Spleen (tissue), 11 donors: ENCODE results near the gene MME. TPM values are rescaled to one million over a fixed set of nuclear protein-coding genes. Genes with fewer than 3 reads are reported as not detected.
A peak's percentile ranks its signal among the peaks of the same experiment; 100 is the strongest.

Source experiments
- DNase-seq: peaks from one replicate; pipeline ENCODE4 v3.0.0-alpha.2; 2020
- H3K27ac ChIP-seq, 8 donors: fragments of 200-600 bp; sonication (generic) in 7 of 8; 1 replicate in 4 of 8; 2 replicates in 4 of 8; pipeline versions ENCODE4 v1.5.0 to v1.8.0; 2016 to 2021; ENCODE audit warnings: inconsistent platforms in 4 of 8, mild to moderate bottlenecking in 4 of 8, moderate library complexity in 1 of 8
- H3K27me3 ChIP-seq, 7 donors: fragments of 200-600 bp; sonication (generic) in 6 of 7; replicated peaks in 1 of 7; 1 replicate in 4 of 7; 2 replicates in 3 of 7; pipeline versions ENCODE4 v1.5.0 to v1.8.0; 2016 to 2021; ENCODE audit warnings: inconsistent platforms in 3 of 7, mild to moderate bottlenecking in 1 of 7
- H3K36me3 ChIP-seq, 6 donors: fragments of 200-600 bp; sonication (generic) in 5 of 6; 1 replicate in 4 of 6; 2 replicates in 2 of 6; pipeline versions ENCODE4 v1.5.0 to v1.8.0; 2016 to 2021; ENCODE audit warnings: inconsistent platforms in 2 of 6
- H3K4me1 ChIP-seq, 6 donors: fragments of 200-600 bp; sonication (generic) in 5 of 6; 1 replicate in 3 of 6; 2 replicates in 3 of 6; pipeline versions ENCODE4 v1.5.0 to v1.8.0; 2016 to 2021; ENCODE audit warnings: inconsistent platforms in 3 of 6
- H3K4me3 ChIP-seq, 8 donors: fragments of 200-600 bp; sonication (generic) in 7 of 8; 1 replicate in 4 of 8; 2 replicates in 4 of 8; pipeline versions ENCODE4 v1.5.0 to v1.8.0; 2016 to 2021; ENCODE audit warnings: inconsistent platforms in 4 of 8, mild to moderate bottlenecking in 4 of 8, moderate library complexity in 2 of 8
- H3K9me3 ChIP-seq, 8 donors: fragments of 200-600 bp; sonication (generic) in 7 of 8; 1 replicate in 4 of 8; 2 replicates in 4 of 8; pipeline versions ENCODE4 v1.5.0 to v1.8.0; 2016 to 2021; ENCODE audit warnings: inconsistent platforms in 4 of 8
- CTCF ChIP-seq, 11 experiments: fragments of 200-600 bp in 7 of 11; fragments of 450-650 bp in 4 of 11; sonication (generic) in 4 of 11; IDR thresholded peaks in 8 of 11; conservative IDR thresholded peaks in 3 of 11; 1 replicate in 7 of 11; 2 replicates in 4 of 11; pipeline versions ENCODE4 v1.4.0 to v1.8.0; 2016 to 2021; ENCODE audit warnings: antibody characterized with exemption in 11 of 11, inconsistent platforms in 4 of 11, mild to moderate bottlenecking in 1 of 11
- POLR2A ChIP-seq, 3 donors: fragments of 450-650 bp; IDR thresholded peaks; one replicate each; pipeline ENCODE4 v1.5.1; 2017; ENCODE audit warnings: antibody characterized with exemption in 3 of 3, mild to moderate bottlenecking in 1 of 3
- POLR2AphosphoS5 ChIP-seq, 3 donors: sonication (generic); formaldehyde crosslinking; IDR thresholded peaks; one replicate each; pipeline ENCODE4 v1.5.1; 2017; ENCODE audit warnings: antibody characterized with exemption in 3 of 3
- WGBS, 5 donors: extraction: QIAGEN DNeasy Blood & Tissue Kit in 3 of 5; methylation state at CpG; one replicate each; pipeline versions ENCODE4 v1.1.5 to v1.1.7; 2013 to 2018; 5-methylcytosine and 5-hydroxymethylcytosine counted together
- intact Hi-C: fragments of 100-400 bp; cut with DNase I; formaldehyde crosslinking; loops from one replicate; pipeline ENCODE4 v1.15.0; 2023; ENCODE audit warnings: low total_unique reads
- polyA plus RNA-seq, 3 donors: library from polyadenylated mRNA; stranded (reverse); fragments of 200-250 nt; gene quantifications; one replicate each; pipeline ENCODE4 v1.2.1, GENCODE V29; 2013
- total RNA-seq, 7 donors: library from RNA; depleted of rRNA in 3 of 7; stranded (reverse); fragments of >200 nt in 3 of 7; fragmentation: NEBNext Ultra II Directional in 4 of 7; extraction: Animal tissue kit (Norgen Biotek cat#: 25700) in 4 of 7; gene quantifications; one replicate each; pipeline versions ENCODE4 v1.1.0 to v1.2.1, GENCODE V29; 2016 to 2021
- donor health status: healthy with polysubstance abuse.
- donor health status: DM: no; HTN: no; CAD: no; lungs with moderate emphysema.
- donor health status: DM: no; HTN: no; CAD: no.
- donor health status: Bipolar disorder and iron deficiency.
- donor health status: healthy.
- donor health status: DM: no; HTN: no; CAD: no.
- donor health status: DM: yes; HTN: yes; CAD: no.

The MME gene
- total and polyA plus RNA-seq, 10 donors = 0.50 to 43.2 (median 13.2) TPM

GRCh38 chr3:155178810-155179436 is 98.8 kb downstream of the MME start:
- Histone ChIP-seq H3K27ac (peak overlapping the region in 1 of 8 donors; percentile 31), H3K4me1 (peaks cover 0 to 1% (median 0%) of the 10 kb centered on the region in 6 donors), H3K4me3 (no peak overlapping the region), H3K36me3 (no peaks in the 10 kb centered on the region), H3K27me3 (no peaks in the 10 kb centered on the region), H3K9me3 (no peaks in the 10 kb centered on the region)
- TF ChIP-seq POLR2AphosphoS5 (IDR thresholded peaks at IDR 0.05) (no peak), CTCF (IDR thresholded peaks at IDR 0.05 in 8 of 11, conservative IDR thresholded peaks at IDR 0.05 in 3 of 11) (no peak), POLR2A (IDR thresholded peaks at IDR 0.05) (no peak)
- DNase-seq = no peak
- intact Hi-C loops = no loop called here
- 56 to 67% (median 63%) methylated on average over 3 of the region's 3 CpGs for WGBS, 5 donors

GRCh38 chr3:155179437-155179827 is 99.3 kb downstream of the MME start:
- Histone ChIP-seq H3K27ac (no peak overlapping the region), H3K4me3 (no peak overlapping the region), H3K36me3 (no peaks in the 10 kb centered on the region), H3K27me3 (no peaks in the 10 kb centered on the region), H3K4me1 (peaks cover 0 to 6% (median 0%) of the 10 kb centered on the region in 6 donors), H3K9me3 (no peaks in the 10 kb centered on the region)
- TF ChIP-seq POLR2AphosphoS5 (IDR thresholded peaks at IDR 0.05) = no peak
- TF ChIP-seq CTCF (IDR thresholded peaks at IDR 0.05 in 8 of 11, conservative IDR thresholded peaks at IDR 0.05 in 3 of 11) = no peak
- TF ChIP-seq POLR2A (IDR thresholded peaks at IDR 0.05) = no peak
- intact Hi-C loops = no loop called here
- WGBS, 5 donors = 55 to 66% (median 57%) methylated on average over 2 of the region's 2 CpGs
- no peak for DNase-seq

- intact Hi-C loops = no loop called here
- Histone ChIP-seq H3K9me3 (no peaks in the 10 kb centered on the region), H3K27me3 (no peaks in the 10 kb centered on the region), H3K4me3 (no peak overlapping the region), H3K36me3 (no peaks in the 10 kb centered on the region), H3K27ac (no peak overlapping the region), H3K4me1 (peaks cover 0 to 6% (median 0%) of the 10 kb centered on the region in 6 donors)
- DNase-seq = no peak
- TF ChIP-seq POLR2AphosphoS5 (IDR thresholded peaks at IDR 0.05) = no peak
- TF ChIP-seq CTCF (IDR thresholded peaks at IDR 0.05 in 8 of 11, conservative IDR thresholded peaks at IDR 0.05 in 3 of 11) = no peak
- TF ChIP-seq POLR2A (IDR thresholded peaks at IDR 0.05) = no peak
- WGBS, 5 donors = 86 to 93% (median 91%) methylated on average over 5 of the region's 5 CpGs
Measured at GRCh38 chr3:155179966-155180757, 100.0 kb downstream of the MME start.

- H3K27ac ChIP-seq = no peak overlapping the region
- no peak for DNase-seq
- no peaks in the 10 kb centered on the region for H3K36me3 ChIP-seq
- H3K4me3 ChIP-seq = no peak overlapping the region
- no peak for TF ChIP-seq CTCF (IDR thresholded peaks at IDR 0.05 in 8 of 11, conservative IDR thresholded peaks at IDR 0.05 in 3 of 11)
- no peak for TF ChIP-seq POLR2A (IDR thresholded peaks at IDR 0.05)
- no peak for TF ChIP-seq POLR2AphosphoS5 (IDR thresholded peaks at IDR 0.05)
- H3K4me1 ChIP-seq = peaks cover 0 to 6% (median 0%) of the 10 kb centered on the region in 6 donors
- intact Hi-C loops = no loop called here
- WGBS, 5 donors = 80 to 96% (median 87%) methylated on average over 1 of the region's 1 CpG
- no peaks in the 10 kb centered on the region for H3K9me3 ChIP-seq
- H3K27me3 ChIP-seq = no peaks in the 10 kb centered on the region
Measured at GRCh38 chr3:155182467-155182866, 102.3 kb downstream of the MME start.
